CD8-positive, alpha-beta memory T cell (primary cell): ENCODE results near the gene SLC6A7. TPM values are rescaled to one million over a fixed set of nuclear protein-coding genes. Genes with fewer than 3 reads are reported as not detected.

Experiments used
- CTCF ChIA-PET: fragments of 350-600 bp; sonication (Branson Sonifier 250); formaldehyde crosslinking; loops from one replicate; lab custom pipeline; 2021; ENCODE audit warnings: antibody characterized with exemption; lab: Charles Lee
- POLR2A ChIA-PET: fragments of 350-600 bp; sonication (Branson Sonifier 250); formaldehyde crosslinking; loops from one replicate; lab custom pipeline; 2021; ENCODE audit warnings: antibody characterized with exemption; lab: Charles Lee
- DNase-seq, 5 donors: peaks; one replicate each; pipeline versions ENCODE4 v3.0.0 to v3.0.0-alpha.2; 2020 to 2022; ENCODE audit warnings: mixed read lengths in 1 of 5
- H3K27ac ChIP-seq: one replicate; pipeline ENCODE4 v1.7.0; 2013; ENCODE audit warnings: low read depth, mild to moderate bottlenecking, low read length, moderate library complexity
- H3K27me3 ChIP-seq: 2 replicates; pipeline ENCODE4 v1.7.0; 2013; ENCODE audit warnings: low read length, mild to moderate bottlenecking; ENCODE audit not compliant: insufficient read depth, poor library complexity, severe bottlenecking
- H3K36me3 ChIP-seq: 2 replicates; pipeline ENCODE4 v1.7.0; 2013; ENCODE audit warnings: mild to moderate bottlenecking, low read length, moderate library complexity; ENCODE audit not compliant: insufficient read depth
- H3K4me1 ChIP-seq: 2 replicates; pipeline ENCODE4 v1.7.0; 2013; ENCODE audit warnings: mild to moderate bottlenecking, low read length, moderate library complexity; ENCODE audit not compliant: insufficient read depth
- H3K4me3 ChIP-seq: 2 replicates; pipeline ENCODE4 v1.7.0; 2013; ENCODE audit warnings: mild to moderate bottlenecking, low read length
- H3K9me3 ChIP-seq: 2 replicates; pipeline ENCODE4 v1.7.0; 2013; ENCODE audit warnings: mild to moderate bottlenecking, low read length
- H3K27ac Mint-ChIP-seq, 8 donors: one replicate each; pipeline ENCODE4 v1.8.0; 2020 to 2021; ENCODE audit warnings: mixed read lengths in 8 of 8, mild to moderate bottlenecking in 6 of 8, inconsistent platforms in 3 of 8, moderate library complexity in 3 of 8
- H3K27me3 Mint-ChIP-seq, 2 donors: one replicate each; pipeline ENCODE4 v1.8.0; 2020 to 2021; ENCODE audit warnings: mixed read lengths in 2 of 2, mild to moderate bottlenecking in 1 of 2, moderate library complexity in 1 of 2
- H3K36me3 Mint-ChIP-seq, 3 donors: one replicate each; pipeline ENCODE4 v1.8.0; 2020 to 2021; ENCODE audit warnings: mixed read lengths in 3 of 3, inconsistent platforms in 1 of 3, mild to moderate bottlenecking in 1 of 3
- H3K4me1 Mint-ChIP-seq, 3 donors: one replicate each; pipeline ENCODE4 v1.8.0; 2020 to 2021; ENCODE audit warnings: mixed read lengths in 3 of 3, inconsistent platforms in 1 of 3, mild to moderate bottlenecking in 1 of 3
- H3K4me3 Mint-ChIP-seq, 7 donors: one replicate each; pipeline ENCODE4 v1.8.0; 2020 to 2021; ENCODE audit warnings: mixed read lengths in 7 of 7, mild to moderate bottlenecking in 6 of 7, moderate library complexity in 4 of 7, inconsistent platforms in 2 of 7
- H3K9me3 Mint-ChIP-seq, 5 donors: one replicate each; pipeline ENCODE4 v1.8.0; 2020 to 2022; ENCODE audit warnings: mixed read lengths in 5 of 5, mild to moderate bottlenecking in 3 of 5, moderate library complexity in 2 of 5, inconsistent platforms in 1 of 5
- polyA plus RNA-seq: library from polyadenylated mRNA; unstranded; fragments of 300-500 nt; fragmentation: Illumina TruSeq; gene quantifications from one replicate; pipeline ENCODE4 v1.2.3, GENCODE V29; 2021
- total RNA-seq, 2 experiments: library from RNA; stranded (reverse); gene quantifications; one replicate each; pipeline ENCODE4 v1.2.3, GENCODE V29; 2021

The SLC6A7 gene
- total and polyA plus RNA-seq, 3 experiments from 2014 or later = not detected

DNA sequence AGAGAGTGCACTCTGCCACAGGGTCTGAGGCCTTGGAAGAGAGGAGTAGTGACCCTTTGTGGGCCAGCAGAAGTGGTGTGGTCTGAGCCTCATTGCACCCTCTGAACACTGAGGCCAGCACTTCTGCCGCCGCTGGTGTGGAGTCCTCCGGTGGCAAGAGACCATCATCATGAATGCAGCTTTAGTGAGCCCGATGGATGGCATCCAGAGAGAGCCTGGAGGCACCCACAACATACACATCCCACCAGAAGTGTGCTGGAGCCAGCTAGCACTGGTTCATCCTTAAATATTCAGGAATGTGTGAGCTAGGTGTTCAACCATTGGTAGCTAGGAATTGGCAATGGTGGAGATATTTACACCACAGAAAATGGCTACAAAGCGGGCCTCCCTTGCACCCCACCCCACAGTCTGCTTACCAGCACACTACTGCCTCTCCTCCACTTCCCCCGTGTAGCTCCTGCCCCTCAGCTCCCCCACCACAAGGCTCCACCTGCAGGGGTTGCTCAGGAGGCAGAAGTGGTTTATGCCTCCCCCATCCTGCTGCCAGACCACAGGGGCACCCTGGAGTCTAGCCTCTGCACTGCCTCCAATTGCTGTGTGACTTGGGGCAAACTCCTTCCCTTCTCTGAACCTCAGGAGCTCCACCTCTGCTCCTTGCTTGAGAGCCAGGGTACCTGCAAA, 16.4 kb downstream of the SLC6A7 start:
- peak overlapping the region in 1 of 8 donors; percentile 19 for H3K27ac Mint-ChIP-seq
- no peak for DNase-seq
- POLR2A ChIA-PET = no interaction called here

DNA sequence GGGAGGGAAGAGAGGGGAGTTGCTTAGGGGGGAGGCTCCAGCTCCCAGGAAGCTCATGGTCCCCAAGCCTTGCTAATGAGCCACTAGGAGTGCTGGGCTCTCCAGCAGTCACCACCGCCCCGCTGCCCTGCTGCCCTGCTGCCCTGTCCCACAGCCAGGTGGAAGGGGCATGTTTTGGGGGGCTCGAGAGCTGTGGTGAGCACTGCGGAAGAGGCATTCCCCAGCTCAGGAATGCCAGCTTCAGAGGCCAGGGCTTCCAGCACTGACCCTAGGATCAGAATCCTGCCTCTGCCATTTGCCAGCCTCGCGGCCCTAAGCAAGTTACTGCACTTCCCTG, 16.9 kb downstream of the SLC6A7 start:
- Histone ChIP-seq H3K27me3 (no peaks in the 10 kb centered on the region), H3K36me3 (no peaks in the 10 kb centered on the region), H3K27ac (no peak overlapping the region), H3K4me1 (peaks cover 16% of the 10 kb centered on the region), H3K4me3 (no peak overlapping the region), H3K9me3 (no peaks in the 10 kb centered on the region)
- POLR2A ChIA-PET = interaction anchor here (0.5 kb wide), 1 partner anchor 12 kb away, joined by 3 read pairs; no protein-coding TSS in a partner anchor
- CTCF ChIA-PET = interaction anchor here (1.4 to 2.5 kb wide), 2 partner anchors 8 to 11 kb away, joined by 3 to 10 read pairs; no protein-coding TSS in a partner anchor
- DNase-seq = no peak
- H3K9me3 Mint-ChIP-seq = no peaks in the 10 kb centered on the region
- no peaks in the 10 kb centered on the region for H3K36me3 Mint-ChIP-seq
- H3K27me3 Mint-ChIP-seq = peaks cover 9 to 27% of the 10 kb centered on the region in 2 donors
- H3K4me1 Mint-ChIP-seq = peaks cover 18 to 31% (median 21%) of the 10 kb centered on the region in 3 donors
- no peak overlapping the region for H3K27ac Mint-ChIP-seq
- no peak overlapping the region for H3K4me3 Mint-ChIP-seq

More for the DNA sequence above, 16.4 kb downstream of the SLC6A7 start:
- Mint-ChIP-seq H3K27me3 (peaks cover 9 to 27% of the 10 kb centered on the region in 2 donors), H3K9me3 (no peaks in the 10 kb centered on the region), H3K4me1 (peaks cover 18 to 31% (median 21%) of the 10 kb centered on the region in 3 donors), H3K36me3 (no peaks in the 10 kb centered on the region), H3K4me3 (no peak overlapping the region)
- no peaks in the 10 kb centered on the region for H3K36me3 ChIP-seq
- H3K27me3 ChIP-seq = no peaks in the 10 kb centered on the region
- no peaks in the 10 kb centered on the region for H3K9me3 ChIP-seq
- CTCF ChIA-PET = interaction anchor here (1.4 to 2.5 kb wide), 2 partner anchors 9 to 12 kb away, joined by 3 to 10 read pairs; no protein-coding TSS in a partner anchor
- peaks cover 16% of the 10 kb centered on the region for H3K4me1 ChIP-seq
- no peak overlapping the region for H3K4me3 ChIP-seq
- no peak overlapping the region for H3K27ac ChIP-seq

DNA sequence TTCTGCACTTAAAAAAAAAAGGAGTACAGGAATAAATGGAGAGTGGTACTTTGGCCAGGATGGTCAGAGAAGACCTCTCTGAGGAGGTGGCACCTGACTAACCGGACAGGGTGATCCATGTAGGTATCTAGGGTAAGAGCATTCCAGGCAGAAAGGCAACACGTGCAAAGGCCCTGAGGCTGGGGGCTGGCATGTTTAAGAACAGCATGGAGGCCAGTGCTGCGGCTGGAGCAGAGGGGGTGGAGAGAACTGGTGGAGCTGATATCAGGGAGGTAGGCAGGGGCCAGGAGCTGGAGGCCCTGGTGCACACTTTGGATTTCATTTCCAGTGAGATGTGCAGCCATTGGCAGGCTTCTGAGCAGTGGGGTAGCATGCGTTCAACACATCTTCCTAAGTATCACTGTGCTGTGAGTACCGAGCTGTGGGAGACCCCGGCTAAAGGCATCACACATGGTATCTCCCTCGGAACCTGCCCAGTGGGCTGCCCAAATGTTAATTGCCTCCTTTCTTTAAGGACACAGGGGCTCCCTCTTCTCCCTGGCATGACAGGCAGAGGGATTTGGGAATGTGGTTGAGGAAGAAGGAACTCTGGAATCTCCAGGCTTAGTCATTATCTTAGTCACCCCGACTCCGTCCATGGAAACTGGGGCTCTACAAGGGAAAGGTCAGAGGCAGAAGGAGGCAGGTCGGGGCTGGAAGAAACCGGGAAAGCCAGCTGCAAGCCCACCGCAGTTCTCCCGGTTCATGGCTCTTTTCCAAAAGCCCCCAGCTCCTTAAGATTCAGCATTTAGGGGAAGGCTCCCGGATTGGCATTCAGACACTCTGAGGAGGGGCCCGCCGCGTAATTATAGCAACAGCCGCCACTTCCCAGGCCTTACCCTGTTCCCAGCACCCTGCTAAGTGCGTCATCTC, 18.6 kb downstream of the SLC6A7 start:
- DNase-seq = no peak
- no peaks in the 10 kb centered on the region for H3K9me3 ChIP-seq
- no peaks in the 10 kb centered on the region for H3K27me3 ChIP-seq
- Mint-ChIP-seq H3K27ac (peak overlapping the region in 2 of 8 donors; percentile 26 to 31), H3K27me3 (peaks cover 9 to 21% of the 10 kb centered on the region in 2 donors), H3K4me3 (peak overlapping the region in 6 of 7 donors; percentile 56 to 81 (median 68)), H3K9me3 (no peaks in the 10 kb centered on the region), H3K4me1 (peaks cover 18 to 31% (median 21%) of the 10 kb centered on the region in 3 donors), H3K36me3 (no peaks in the 10 kb centered on the region)
- ChIA-PET POLR2A (no interaction called here), CTCF (interaction anchor here (1.5 to 2.7 kb wide), 4 partner anchors 9 to 374 kb away, joined by 3 to 11 read pairs (median 4); no protein-coding TSS in a partner anchor)
- peak overlapping the region; percentile 1 for H3K4me3 ChIP-seq
- H3K4me1 ChIP-seq = peaks cover 16% of the 10 kb centered on the region
- H3K36me3 ChIP-seq = no peaks in the 10 kb centered on the region
- H3K27ac ChIP-seq = no peak overlapping the region

DNA sequence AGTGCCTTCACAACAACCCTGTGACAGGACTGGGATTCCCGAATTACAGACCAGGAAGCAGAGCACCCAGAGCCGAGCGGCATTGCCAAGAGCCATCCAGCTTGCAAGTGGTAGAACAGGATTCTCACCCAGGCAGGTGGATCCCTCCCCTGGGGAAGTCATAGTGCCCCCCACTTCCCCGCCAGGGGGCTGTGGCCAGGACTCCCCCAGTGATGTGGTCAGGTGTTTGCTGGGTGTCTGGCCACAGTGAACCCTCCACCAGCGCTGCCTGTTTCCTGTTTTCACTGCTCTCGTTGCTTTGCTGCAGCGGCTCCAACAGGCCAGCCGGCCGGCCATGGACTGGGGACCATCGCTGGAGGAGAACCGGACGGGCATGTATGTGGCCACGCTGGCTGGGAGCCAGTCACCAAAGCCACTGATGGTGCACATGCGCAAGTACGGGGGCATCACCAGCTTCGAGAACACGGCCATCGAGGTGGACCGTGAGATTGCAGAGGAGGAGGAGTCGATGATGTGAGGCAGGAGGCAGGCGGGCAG, 19.3 kb downstream of the SLC6A7 start:
- Mint-ChIP-seq H3K27me3 (peaks cover 9 to 21% of the 10 kb centered on the region in 2 donors), H3K4me3 (peak overlapping the region in 6 of 7 donors; percentile 56 to 81 (median 68)), H3K36me3 (no peaks in the 10 kb centered on the region), H3K9me3 (no peaks in the 10 kb centered on the region), H3K4me1 (peaks cover 18 to 31% (median 21%) of the 10 kb centered on the region in 3 donors), H3K27ac (peak overlapping the region in 1 of 8 donors; percentile 10)
- POLR2A ChIA-PET = interaction anchor here (0.9 kb wide), 1 partner anchor 12 kb away, joined by 3 read pairs; no protein-coding TSS in a partner anchor
- Histone ChIP-seq H3K4me1 (peaks cover 16% of the 10 kb centered on the region), H3K4me3 (peak overlapping the region; percentile 1), H3K9me3 (no peaks in the 10 kb centered on the region), H3K27me3 (no peaks in the 10 kb centered on the region), H3K27ac (no peak overlapping the region), H3K36me3 (no peaks in the 10 kb centered on the region)
- DNase-seq = peak in 3 of 5 donors; percentile 56 to 63 (median 57)
- CTCF ChIA-PET = interaction anchor here (1.5 to 2.7 kb wide), 4 partner anchors 9 to 375 kb away, joined by 3 to 11 read pairs (median 4); no protein-coding TSS in a partner anchor

DNA sequence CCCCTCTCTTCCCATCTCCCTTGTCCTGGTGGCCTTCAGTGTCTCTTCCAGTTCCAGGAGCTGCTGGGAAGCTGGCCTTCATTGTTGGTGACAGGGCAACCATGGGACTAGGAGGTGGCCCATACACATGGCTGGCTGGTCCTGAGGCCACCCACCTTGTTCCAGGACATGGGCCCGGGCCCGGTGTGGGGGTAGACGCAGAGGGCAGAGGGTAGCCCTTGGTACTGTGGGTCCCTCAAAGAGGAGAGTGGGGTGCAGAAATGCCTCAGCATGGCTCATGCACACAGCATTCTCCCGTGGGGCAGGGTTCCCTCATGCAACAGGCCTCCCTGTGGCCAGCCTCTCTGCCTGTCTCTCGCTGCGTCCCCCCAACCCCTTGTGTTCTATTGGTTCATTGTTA, 20.8 kb downstream of the SLC6A7 start:
- Mint-ChIP-seq H3K27ac (no peak overlapping the region), H3K27me3 (peaks cover 9 to 19% of the 10 kb centered on the region in 2 donors), H3K4me3 (no peak overlapping the region), H3K36me3 (no peaks in the 10 kb centered on the region), H3K4me1 (peaks cover 18 to 31% (median 21%) of the 10 kb centered on the region in 3 donors), H3K9me3 (no peaks in the 10 kb centered on the region)
- no peaks in the 10 kb centered on the region for H3K27me3 ChIP-seq
- no peak overlapping the region for H3K27ac ChIP-seq
- no peak for DNase-seq
- H3K4me3 ChIP-seq = no peak overlapping the region
- no peaks in the 10 kb centered on the region for H3K9me3 ChIP-seq
- peaks cover 16% of the 10 kb centered on the region for H3K4me1 ChIP-seq
- no peaks in the 10 kb centered on the region for H3K36me3 ChIP-seq
- CTCF ChIA-PET = no interaction called here
- POLR2A ChIA-PET = no interaction called here

DNA sequence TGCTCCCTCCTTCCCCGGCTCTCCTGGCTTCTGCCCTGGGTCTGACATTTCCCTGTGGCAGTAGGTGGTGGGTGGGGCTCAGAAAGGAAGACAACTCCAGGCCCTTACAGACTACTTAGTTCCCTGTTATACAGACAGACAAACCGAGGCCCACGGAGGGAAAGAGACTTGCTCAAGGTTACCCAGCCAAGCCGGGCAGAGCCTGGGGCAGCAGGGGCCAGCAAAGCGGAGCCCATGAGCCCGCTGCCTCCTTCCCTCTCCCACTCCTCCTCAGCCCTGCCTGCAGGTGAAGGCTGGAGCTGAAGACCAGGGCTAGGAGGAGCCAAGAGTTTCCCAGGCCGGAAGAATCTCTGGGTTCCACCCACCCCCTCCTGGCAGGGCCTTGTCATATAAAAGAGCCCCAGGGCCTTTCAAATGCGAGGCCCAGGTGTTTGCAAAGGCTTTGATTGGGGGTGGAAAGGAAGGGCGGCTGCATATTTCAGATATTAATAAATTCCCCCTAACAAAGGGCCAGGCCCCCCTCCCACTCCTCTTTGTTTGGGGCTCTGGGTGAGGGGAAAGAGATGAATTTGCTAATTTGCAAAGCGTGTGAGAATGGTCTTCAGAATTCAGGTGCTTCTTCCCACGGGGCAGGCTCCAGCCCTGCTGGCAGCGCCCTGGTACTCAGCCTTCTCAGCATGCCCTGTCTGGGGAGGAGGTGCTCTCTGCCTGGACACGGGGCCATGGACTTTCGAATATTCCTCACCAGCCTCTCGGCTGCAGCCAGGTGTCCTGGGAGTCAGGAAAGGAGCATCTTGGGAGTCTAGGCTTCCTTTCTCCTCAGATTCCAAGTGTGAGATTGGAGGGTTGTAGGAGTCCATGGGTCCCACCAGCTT, 21.5 kb downstream of the SLC6A7 start:
- no peaks in the 10 kb centered on the region for H3K27me3 ChIP-seq
- no peak overlapping the region for H3K4me3 ChIP-seq
- no peaks in the 10 kb centered on the region for H3K36me3 ChIP-seq
- H3K27me3 Mint-ChIP-seq = peaks cover 9 to 18% of the 10 kb centered on the region in 2 donors
- H3K4me3 Mint-ChIP-seq = no peak overlapping the region
- CTCF ChIA-PET = interaction anchor here (0.8 kb wide), 1 partner anchor 49 kb away, joined by 3 read pairs; no protein-coding TSS in a partner anchor
- no peaks in the 10 kb centered on the region for H3K36me3 Mint-ChIP-seq
- POLR2A ChIA-PET = no interaction called here
- no peaks in the 10 kb centered on the region for H3K9me3 ChIP-seq
- H3K27ac Mint-ChIP-seq = no peak overlapping the region
- H3K4me1 ChIP-seq = peaks cover 16% of the 10 kb centered on the region
- peaks cover 18 to 28% (median 21%) of the 10 kb centered on the region in 3 donors for H3K4me1 Mint-ChIP-seq
- no peak for DNase-seq
- no peaks in the 10 kb centered on the region for H3K9me3 Mint-ChIP-seq
- H3K27ac ChIP-seq = no peak overlapping the region

DNA sequence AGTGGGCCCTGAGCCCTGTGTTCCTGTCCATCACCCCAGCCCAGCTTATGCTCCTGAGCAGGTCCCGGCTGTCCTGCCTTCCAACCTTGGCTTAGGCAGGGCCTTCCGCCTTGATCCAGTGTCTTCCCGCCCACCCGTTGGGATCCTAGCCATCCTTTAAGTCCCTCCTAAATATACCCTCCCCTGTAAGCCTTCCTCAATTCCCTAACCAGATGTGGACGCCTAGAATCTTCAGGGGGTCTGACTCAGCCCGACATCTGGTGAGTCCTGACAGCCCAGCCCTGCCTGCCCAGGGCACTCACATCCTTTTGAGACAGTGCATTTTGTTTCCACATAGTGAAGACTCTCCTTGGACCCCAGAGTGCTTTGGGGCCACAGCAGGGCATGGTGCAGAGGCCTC, 23.7 kb downstream of the SLC6A7 start:
- no peaks in the 10 kb centered on the region for H3K27me3 ChIP-seq
- DNase-seq = no peak
- ChIA-PET POLR2A (no interaction called here), CTCF (interaction anchor here (2.1 kb wide), 1 partner anchor 51 kb away, joined by 6 read pairs; no protein-coding TSS in a partner anchor)
- no peaks in the 10 kb centered on the region for H3K9me3 Mint-ChIP-seq
- peaks cover 6 to 17% of the 10 kb centered on the region in 2 donors for H3K27me3 Mint-ChIP-seq
- H3K4me3 Mint-ChIP-seq = no peak overlapping the region
- H3K27ac Mint-ChIP-seq = no peak overlapping the region
- no peak overlapping the region for H3K27ac ChIP-seq
- no peak overlapping the region for H3K4me3 ChIP-seq
- H3K36me3 Mint-ChIP-seq = no peaks in the 10 kb centered on the region
- peaks cover 12 to 16% (median 15%) of the 10 kb centered on the region in 3 donors for H3K4me1 Mint-ChIP-seq
- H3K4me1 ChIP-seq = peaks cover 13% of the 10 kb centered on the region
- H3K36me3 ChIP-seq = no peaks in the 10 kb centered on the region
- H3K9me3 ChIP-seq = no peaks in the 10 kb centered on the region
